DOHH2 (cell line): ENCODE data around the gene RNASET2.

Experiments used
- H3F3A ChIP-seq: fragments of 200-600 bp; sonication (generic), shearing (Covaris generic); 2 replicates; pipeline ENCODE4 v1.6.0; 2016; ENCODE audit warnings: antibody characterized with exemption, mild to moderate bottlenecking; ENCODE audit not compliant: control insufficient read depth, insufficient read depth
- H3K27ac ChIP-seq: fragments of 200-600 bp; sonication (generic); 2 replicates; pipeline ENCODE4 v1.5.1; 2014; ENCODE audit warnings: low read depth, mild to moderate bottlenecking, low read length, moderate library complexity
- H3K27me3 ChIP-seq: fragments of 200-600 bp; sonication (generic); 2 replicates; pipeline ENCODE4 v1.6.1; 2014; ENCODE audit warnings: mild to moderate bottlenecking, low read length, mixed read lengths; ENCODE audit not compliant: control insufficient read depth
- H3K36me3 ChIP-seq: fragments of 200-600 bp; sonication (generic); 2 replicates; pipeline ENCODE4 v1.6.1; 2014; ENCODE audit warnings: mild to moderate bottlenecking, low read length, moderate library complexity, mixed read lengths; ENCODE audit not compliant: control insufficient read depth
- H3K4me1 ChIP-seq: fragments of 200-600 bp; sonication (generic); 2 replicates; pipeline ENCODE4 v1.6.1; 2014; ENCODE audit warnings: mild to moderate bottlenecking, low read length, mixed read lengths; ENCODE audit not compliant: control insufficient read depth
- H3K4me2 ChIP-seq: fragments of 200-600 bp; sonication (generic); 2 replicates; pipeline ENCODE4 v1.6.0; 2014; ENCODE audit warnings: mild to moderate bottlenecking, low read length, moderate library complexity
- H3K4me3 ChIP-seq: fragments of 200-600 bp; sonication (generic); 2 replicates; pipeline ENCODE4 v1.5.1; 2014; ENCODE audit warnings: mild to moderate bottlenecking, low read length, mixed read lengths
- H3K79me2 ChIP-seq: fragments of 200-600 bp; sonication (generic); 2 replicates; pipeline ENCODE4 v1.6.1; 2014; ENCODE audit warnings: mild to moderate bottlenecking, low read length, mixed read lengths; ENCODE audit not compliant: control insufficient read depth
- H3K9me2 ChIP-seq: fragments of 200-600 bp; sonication (generic); replicated peaks from 2 replicates; pipeline ENCODE4 v1.6.1; 2014; ENCODE audit warnings: mild to moderate bottlenecking, low read length, mixed read lengths; ENCODE audit not compliant: control insufficient read depth
- H3K9me3 ChIP-seq: fragments of 200-600 bp; sonication (generic); 2 replicates; pipeline ENCODE4 v1.6.1; 2014; ENCODE audit warnings: antibody characterized with exemption, low read length, mixed read lengths; ENCODE audit not compliant: control insufficient read depth, insufficient read depth
- H4K20me1 ChIP-seq: fragments of 200-600 bp; sonication (generic); 2 replicates; pipeline ENCODE4 v1.6.0; 2014; ENCODE audit warnings: low read depth, mild to moderate bottlenecking, antibody characterized with exemption, low read length, moderate library complexity; ENCODE audit not compliant: control insufficient read depth, insufficient read depth
- CTCF ChIP-seq: fragments of 200-600 bp; sonication (generic); IDR thresholded peaks from one replicate; pipeline ENCODE4 v1.5.1; 2014; ENCODE audit warnings: antibody characterized with exemption, mild to moderate bottlenecking, low read depth, low read length; ENCODE audit not compliant: poor library complexity, severe bottlenecking
- EZH2phosphoT487 ChIP-seq: fragments of 200-600 bp; sonication (generic); IDR thresholded peaks from 2 replicates; pipeline ENCODE4 v1.6.1; 2017; ENCODE audit warnings: borderline replicate concordance, mild to moderate bottlenecking, antibody characterized with exemption, low read length, moderate library complexity, mixed read lengths

Gene RNASET2

GRCh38 chr6:166903500-166903899 is 52.9 kb downstream of the RNASET2 start:
- Histone ChIP-seq H3K9me2 (no peaks in the 10 kb centered on the region), H3K36me3 (no peaks in the 10 kb centered on the region), H3K4me2 (no peak overlapping the region), H3K4me1 (peaks cover 23% of the 10 kb centered on the region), H3K27ac (no peak overlapping the region), H4K20me1 (no peaks in the 10 kb centered on the region), H3K27me3 (peaks cover 15% of the 10 kb centered on the region), H3K4me3 (no peak overlapping the region), H3K9me3 (no peaks in the 10 kb centered on the region), H3K79me2 (no peaks in the 10 kb centered on the region), H3F3A (no peaks in the 10 kb centered on the region)
- no peak for TF ChIP-seq EZH2phosphoT487
- TF ChIP-seq CTCF, result no peak

GRCh38 chr6:166903027-166903426 is 53.3 kb downstream of the RNASET2 start:
- Histone ChIP-seq H3K4me2 (no peak overlapping the region), H3K9me2 (no peaks in the 10 kb centered on the region), H3F3A (no peaks in the 10 kb centered on the region), H3K27ac (no peak overlapping the region), H4K20me1 (no peaks in the 10 kb centered on the region), H3K9me3 (no peaks in the 10 kb centered on the region), H3K27me3 (peaks cover 15% of the 10 kb centered on the region), H3K79me2 (no peaks in the 10 kb centered on the region), H3K4me1 (peaks cover 22% of the 10 kb centered on the region), H3K4me3 (no peak overlapping the region), H3K36me3 (no peaks in the 10 kb centered on the region)
- TF ChIP-seq CTCF (no peak), EZH2phosphoT487 (no peak)

- no peaks in the 10 kb centered on the region for H3K79me2 ChIP-seq
- H3K9me2 ChIP-seq, result no peaks in the 10 kb centered on the region
- TF ChIP-seq EZH2phosphoT487 (no peak), CTCF (no peak)
- peaks cover 15% of the 10 kb centered on the region for H3K27me3 ChIP-seq
- H3K9me3 ChIP-seq, result no peaks in the 10 kb centered on the region
- H3K4me2 ChIP-seq, result no peak overlapping the region
- no peak overlapping the region for H3K27ac ChIP-seq
- H3F3A ChIP-seq, result no peaks in the 10 kb centered on the region
- no peaks in the 10 kb centered on the region for H4K20me1 ChIP-seq
- peaks cover 15% of the 10 kb centered on the region for H3K4me1 ChIP-seq
- no peaks in the 10 kb centered on the region for H3K36me3 ChIP-seq
- H3K4me3 ChIP-seq, result no peak overlapping the region
These were observed 54.1 kb downstream of the RNASET2 start for GRCh38 chr6:166902211-166902755.
